HEK293T (cell line): Measurements from ENCODE around the gene WRAP73.

Experiments
- ARNT ChIP-seq: fragments of 450-650 bp; IDR thresholded peaks from 2 replicates; pipeline ENCODE4 v1.6.1; 2017; ENCODE audit warnings: mild to moderate bottlenecking
- BHLHE40 ChIP-seq: fragments of 450-650 bp; IDR thresholded peaks from 2 replicates; pipeline ENCODE4 v1.6.1; 2016; ENCODE audit warnings: mild to moderate bottlenecking, moderate library complexity, borderline replicate concordance
- CTBP1 ChIP-seq: fragments of 450-650 bp; IDR thresholded peaks from 2 replicates; pipeline ENCODE4 v1.6.1; 2016; ENCODE audit warnings: borderline replicate concordance
- ELF4 ChIP-seq: fragments of 450-650 bp; IDR thresholded peaks from 2 replicates; pipeline ENCODE4 v1.6.1; 2017; ENCODE audit warnings: antibody characterized with exemption
- FOXA1 ChIP-seq: fragments of 450-650 bp; IDR thresholded peaks from 2 replicates; pipeline ENCODE4 v1.6.1; 2016; ENCODE audit warnings: mild to moderate bottlenecking
- FOXK2 ChIP-seq: fragments of 450-650 bp; IDR thresholded peaks from 2 replicates; pipeline ENCODE4 v1.6.1; 2016; ENCODE audit warnings: mild to moderate bottlenecking
- FOXM1 ChIP-seq: fragments of 450-650 bp; IDR thresholded peaks from 2 replicates; pipeline ENCODE4 v1.6.1; 2017; ENCODE audit warnings: mild to moderate bottlenecking, borderline replicate concordance
- HDGF ChIP-seq: fragments of 450-650 bp; IDR thresholded peaks from 2 replicates; pipeline ENCODE4 v1.6.1; 2017; ENCODE audit warnings: antibody characterized with exemption, borderline replicate concordance
- L3MBTL2 ChIP-seq: fragments of 450-650 bp; conservative IDR thresholded peaks from 2 replicates; pipeline ENCODE4 v1.6.1; 2016; ENCODE audit warnings: mild to moderate bottlenecking
- NFRKB ChIP-seq: fragments of 450-650 bp; IDR thresholded peaks from 2 replicates; pipeline ENCODE4 v1.6.1; 2016; ENCODE audit warnings: mild to moderate bottlenecking, moderate library complexity
- SP1 ChIP-seq: fragments of 450-650 bp; IDR thresholded peaks from 2 replicates; pipeline ENCODE4 v1.6.1; 2017
- SUZ12 ChIP-seq: fragments of 450-650 bp; IDR thresholded peaks from 2 replicates; pipeline ENCODE4 v1.6.1; 2016; ENCODE audit warnings: mild to moderate bottlenecking
- TARDBP ChIP-seq: fragments of 450-650 bp; IDR thresholded peaks from 2 replicates; pipeline ENCODE4 v1.6.1; 2016
- ZNF384 ChIP-seq: fragments of 450-650 bp; IDR thresholded peaks from 2 replicates; pipeline ENCODE4 v1.6.1; 2016

DNA sequence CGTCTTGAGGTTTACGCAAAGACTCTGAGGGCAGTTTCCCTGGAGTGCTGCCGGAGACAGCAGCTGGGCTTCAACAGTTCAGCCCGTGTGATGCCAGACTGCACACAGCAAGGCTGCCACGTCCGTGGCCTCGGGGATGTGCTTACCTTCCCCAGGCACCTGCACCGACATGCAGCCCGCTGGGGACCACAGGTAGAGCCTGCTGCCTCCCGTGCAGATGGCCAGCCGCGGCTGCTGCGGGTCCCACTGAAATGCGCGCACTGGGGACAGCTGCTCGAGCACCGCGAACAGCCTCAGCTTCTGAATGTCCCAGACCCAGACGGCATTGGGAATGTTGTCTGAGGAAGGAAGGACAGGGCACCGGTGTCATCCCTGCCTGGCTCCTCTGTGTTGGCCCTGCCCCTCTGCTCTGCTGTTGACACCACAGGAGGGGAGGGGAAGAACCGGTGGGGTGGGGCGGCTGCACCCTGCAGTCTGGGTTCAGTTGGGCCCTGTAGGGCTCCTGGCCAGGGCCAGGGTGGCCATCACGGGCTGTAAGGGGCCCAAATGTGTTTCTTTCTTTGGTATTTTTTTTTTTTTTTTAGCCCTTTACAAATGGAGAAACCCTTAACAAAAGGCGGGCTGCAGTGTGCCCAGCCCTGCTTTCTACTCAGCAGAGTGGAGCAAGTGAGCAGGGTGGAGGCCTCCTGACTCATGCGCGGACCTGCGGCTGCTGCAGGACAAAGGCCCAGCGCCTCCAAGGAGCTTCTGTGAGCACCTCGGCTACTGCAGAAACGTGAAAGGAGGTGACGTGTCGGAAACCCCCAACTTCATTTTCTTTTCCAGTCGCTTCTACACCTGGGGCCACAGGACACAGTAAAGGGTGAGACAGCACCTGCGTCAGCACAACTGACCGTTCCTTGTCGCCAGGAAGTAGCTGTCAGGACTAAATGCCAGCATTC, 18.3 kb downstream of the WRAP73 start:
- no peak for TF ChIP-seq SP1
- no peak for TF ChIP-seq ZNF384
- no peak for TF ChIP-seq ELF4
- TF ChIP-seq TARDBP: no peak
- TF ChIP-seq FOXA1: no peak
- no peak for TF ChIP-seq FOXK2
- no peak for TF ChIP-seq HDGF
- TF ChIP-seq NFRKB: no peak
- TF ChIP-seq BHLHE40: no peak
- TF ChIP-seq ARNT: no peak
- no peak for TF ChIP-seq SUZ12
- no peak for TF ChIP-seq L3MBTL2
- TF ChIP-seq CTBP1: no peak
- no peak for TF ChIP-seq FOXM1
